Measurements from ENCODE around the gene PIERCE2.

GRCh38 chr15:55383687-55384086 lies 24.6 kb upstream of the PIERCE2 start:
- TF ChIP-seq CTCF (IDR thresholded peaks at IDR 0.05; ENCODE audit: extremely low read depth in 1 of 2, insufficient read depth in 1 of 2, low read depth in 1 of 2, low read length in 2 of 2), result no peak
- no peak for TF ChIP-seq MAX (IDR thresholded peaks at IDR 0.05; ENCODE audit: insufficient read depth, insufficient read length)
- TF ChIP-seq POLR2A (IDR thresholded peaks at IDR 0.05; ENCODE audit: low read depth, low read length), result no peak
- TF ChIP-seq EZH2 (IDR thresholded peaks at IDR 0.05; ENCODE audit: borderline replicate concordance, low read depth, low read length, severe bottlenecking), result no peak
- TF ChIP-seq JUN (IDR thresholded peaks at IDR 0.05; ENCODE audit: borderline replicate concordance, insufficient read depth, insufficient read length, low read depth), result no peak
- TF ChIP-seq POLR2AphosphoS5 (IDR thresholded peaks at IDR 0.05; ENCODE audit: insufficient read depth, low read depth, low read length), result no peak
- no peak for TF ChIP-seq FOS (IDR thresholded peaks at IDR 0.05; ENCODE audit: borderline replicate concordance, insufficient read depth, low read length)
- TF ChIP-seq MYC (IDR thresholded peaks at IDR 0.05; ENCODE audit: low read depth, low read length), result no peak
- no peak for TF ChIP-seq GATA2 (IDR thresholded peaks at IDR 0.05; ENCODE audit: insufficient read depth, insufficient read length, low read depth, low read length)
